ENCODE measurements around the gene KCNC2. TPM values are rescaled to one million over a fixed set of nuclear protein-coding genes. Genes with fewer than 3 reads are reported as not detected.
"Not testable (repeated sequence)": the region's sequence is repeated elsewhere in the genome, so short reads cannot be mapped to it uniquely, and the experiment has no call there.

Gene KCNC2
- total RNA-seq, 2 donors from 2014 or later = 3.0 to 4.7 TPM

GRCh38 chr12:75192196-75192595 is 17.4 kb downstream of the KCNC2 start:
- Histone ChIP-seq H3K36me3 (no peaks in the 10 kb centered on the region), H3K4me1 (replicated peaks) (no peaks in the 10 kb centered on the region), H3K27ac (no peak overlapping the region), H3K4me3 (no peak overlapping the region), H3K27me3 (replicated peaks; ENCODE audit: insufficient read depth) (no peaks in the 10 kb centered on the region), H3K9me3 (no peaks in the 10 kb centered on the region)
- no peak for DNase-seq (ENCODE audit: low spot score)
- WGBS = 71% methylated on average over 9 of the region's 9 CpGs
- intact Hi-C loops (cut with DNase I) = no loop called here
- TF ChIP-seq, protein P1, sequence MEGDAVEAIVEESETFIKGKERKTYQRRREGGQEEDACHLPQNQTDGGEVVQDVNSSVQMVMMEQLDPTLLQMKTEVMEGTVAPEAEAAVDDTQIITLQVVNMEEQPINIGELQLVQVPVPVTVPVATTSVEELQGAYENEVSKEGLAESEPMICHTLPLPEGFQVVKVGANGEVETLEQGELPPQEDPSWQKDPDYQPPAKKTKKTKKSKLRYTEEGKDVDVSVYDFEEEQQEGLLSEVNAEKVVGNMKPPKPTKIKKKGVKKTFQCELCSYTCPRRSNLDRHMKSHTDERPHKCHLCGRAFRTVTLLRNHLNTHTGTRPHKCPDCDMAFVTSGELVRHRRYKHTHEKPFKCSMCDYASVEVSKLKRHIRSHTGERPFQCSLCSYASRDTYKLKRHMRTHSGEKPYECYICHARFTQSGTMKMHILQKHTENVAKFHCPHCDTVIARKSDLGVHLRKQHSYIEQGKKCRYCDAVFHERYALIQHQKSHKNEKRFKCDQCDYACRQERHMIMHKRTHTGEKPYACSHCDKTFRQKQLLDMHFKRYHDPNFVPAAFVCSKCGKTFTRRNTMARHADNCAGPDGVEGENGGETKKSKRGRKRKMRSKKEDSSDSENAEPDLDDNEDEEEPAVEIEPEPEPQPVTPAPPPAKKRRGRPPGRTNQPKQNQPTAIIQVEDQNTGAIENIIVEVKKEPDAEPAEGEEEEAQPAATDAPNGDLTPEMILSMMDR (IDR thresholded peaks at IDR 0.05) = no peak
- TF ChIP-seq POLR2AphosphoS5 (IDR thresholded peaks at IDR 0.05) = no peak
- TF ChIP-seq POLR2A (IDR thresholded peaks at IDR 0.05) = no peak

DNA sequence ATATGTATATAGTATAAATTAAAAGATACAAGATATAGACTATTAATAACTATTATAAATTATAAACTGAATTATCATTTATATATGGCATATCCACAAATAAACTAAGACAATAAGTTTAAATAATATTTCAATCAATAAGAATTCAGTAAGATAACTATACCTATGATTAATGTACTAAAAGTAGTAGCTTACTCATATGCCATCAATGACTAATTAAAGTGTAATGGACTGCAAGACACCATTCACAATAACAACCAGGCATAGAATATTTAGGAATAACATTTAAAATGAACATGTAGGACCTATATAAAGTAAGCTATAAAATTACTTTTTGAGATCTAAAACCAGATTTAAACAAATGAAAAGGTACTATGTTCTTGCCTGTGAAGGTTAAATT is 18.8 kb downstream of the KCNC2 start:
- Histone ChIP-seq H3K27me3 (replicated peaks; ENCODE audit: insufficient read depth) (no peaks in the 10 kb centered on the region), H3K4me1 (replicated peaks) (no peaks in the 10 kb centered on the region), H3K36me3 (no peaks in the 10 kb centered on the region), H3K9me3 (no peaks in the 10 kb centered on the region), H3K27ac (no peak overlapping the region), H3K4me3 (no peak overlapping the region)
- intact Hi-C loops (cut with DNase I) = no loop called here
- TF ChIP-seq POLR2AphosphoS5 (IDR thresholded peaks at IDR 0.05) (no peak), POLR2A (IDR thresholded peaks at IDR 0.05) (no peak)
- TF ChIP-seq, protein P1 (IDR thresholded peaks at IDR 0.05) = no peak
- DNase-seq (ENCODE audit: low spot score) = no peak

- intact Hi-C loops (cut with DNase I); H3K4me3 ChIP-seq; H3K4me1 ChIP-seq (replicated peaks); DNase-seq (ENCODE audit: low spot score); H3K27ac ChIP-seq; H3K27me3 ChIP-seq (replicated peaks; ENCODE audit: insufficient read depth); H3K36me3 ChIP-seq; H3K9me3 ChIP-seq: not testable (repeated sequence)
- WGBS = 96% methylated on average over 3 of the region's 3 CpGs
Observed at GRCh38 chr12:75185881-75186280, 23.8 kb downstream of the KCNC2 start.

GRCh38 chr12:75184516-75184915 is 25.1 kb downstream of the KCNC2 start:
- no peaks in the 10 kb centered on the region for H3K27me3 ChIP-seq (replicated peaks; ENCODE audit: insufficient read depth)
- TF ChIP-seq POLR2A (IDR thresholded peaks at IDR 0.05) (no peak), POLR2AphosphoS5 (IDR thresholded peaks at IDR 0.05) (no peak)
- TF ChIP-seq, protein P1 (IDR thresholded peaks at IDR 0.05) = no peak
- no peaks in the 10 kb centered on the region for H3K4me1 ChIP-seq (replicated peaks)
- intact Hi-C loops (cut with DNase I) = no loop called here
- no peak overlapping the region for H3K27ac ChIP-seq
- H3K9me3 ChIP-seq = no peaks in the 10 kb centered on the region
- no peak overlapping the region for H3K4me3 ChIP-seq
- DNase-seq (ENCODE audit: low spot score) = no peak
- no peaks in the 10 kb centered on the region for H3K36me3 ChIP-seq

GRCh38 chr12:75183967-75184366 is 25.7 kb downstream of the KCNC2 start:
- no peaks in the 10 kb centered on the region for H3K9me3 ChIP-seq
- no peaks in the 10 kb centered on the region for H3K4me1 ChIP-seq (replicated peaks)
- intact Hi-C loops (cut with DNase I) = no loop called here
- no peak overlapping the region for H3K27ac ChIP-seq
- no peaks in the 10 kb centered on the region for H3K36me3 ChIP-seq
- no peak overlapping the region for H3K4me3 ChIP-seq
- 85% methylated on average over 4 of the region's 4 CpGs for WGBS
- H3K27me3 ChIP-seq (replicated peaks; ENCODE audit: insufficient read depth) = no peaks in the 10 kb centered on the region
- TF ChIP-seq, protein P1 (IDR thresholded peaks at IDR 0.05) = no peak
- TF ChIP-seq POLR2AphosphoS5 (IDR thresholded peaks at IDR 0.05) = no peak
- TF ChIP-seq POLR2A (IDR thresholded peaks at IDR 0.05) = no peak
- DNase-seq (ENCODE audit: low spot score) = no peak

All from prostate gland (tissue), 2 donors.